ENCODE data around the gene MTA2.

The MTA2 gene

GRCh38 chr11:62599069-62599696 is 2.5 kb downstream of the MTA2 start (continued):
- no peak for TF ChIP-seq ZNF707 (tag by site-specific recombination; IDR thresholded peaks at IDR 0.05)
- no peak for TF ChIP-seq SETDB1 (IDR thresholded peaks at IDR 0.05; ENCODE audit: insufficient read length, low read length)
- TF ChIP-seq ZNF394 (tag by site-specific recombination; IDR thresholded peaks at IDR 0.05; ENCODE audit: borderline replicate concordance) = peak; percentile 52; the same call in 1 of the 2 replicates
- TF ChIP-seq ZNF449 (tag by site-specific recombination; IDR thresholded peaks at IDR 0.05) = no peak; the same call in 1 of the 2 replicates
- no peak; the same call in 1 of the 2 replicates for TF ChIP-seq ZFP69B (tag by site-specific recombination; IDR thresholded peaks at IDR 0.05)
- peak; percentile 92 for TF ChIP-seq SP2 (tag by site-specific recombination; IDR thresholded peaks at IDR 0.05)
- no peak for TF ChIP-seq ZNF623 (tag by site-specific recombination; IDR thresholded peaks at IDR 0.05)
- TF ChIP-seq ZNF660 (tag by site-specific recombination; IDR thresholded peaks at IDR 0.05) = peak; percentile 82
- 0 out of 2 replicates have a peak, but pooled peaks have one; percentile 15 for TF ChIP-seq ZSCAN30 (tag by site-specific recombination; IDR thresholded peaks at IDR 0.05)
- no peak for TF ChIP-seq ZNF16 (tag by site-specific recombination; IDR thresholded peaks at IDR 0.05; ENCODE audit: low read depth)
- TF ChIP-seq ZNF37A (tag by site-specific recombination; IDR thresholded peaks at IDR 0.05) = no peak
- no peak for TF ChIP-seq ZNF24 (tag by site-specific recombination; IDR thresholded peaks at IDR 0.05)
- no peak; the same call in 1 of the 2 replicates for TF ChIP-seq KLF16 (tag by site-specific recombination; IDR thresholded peaks at IDR 0.05)
- no peak for TF ChIP-seq ZNF549 (tag by site-specific recombination; IDR thresholded peaks at IDR 0.05)
- TF ChIP-seq ZNF335 (tag by site-specific recombination; conservative IDR thresholded peaks at IDR 0.05) = peak; percentile 45
- TF ChIP-seq WT1 (tag by site-specific recombination; IDR thresholded peaks at IDR 0.05) = no peak
- TF ChIP-seq ZNF521 (tag by site-specific recombination; IDR thresholded peaks at IDR 0.05) = no peak
- no peak for TF ChIP-seq ZNF571 (tag by site-specific recombination; IDR thresholded peaks at IDR 0.05)
- TF ChIP-seq, protein P1, sequence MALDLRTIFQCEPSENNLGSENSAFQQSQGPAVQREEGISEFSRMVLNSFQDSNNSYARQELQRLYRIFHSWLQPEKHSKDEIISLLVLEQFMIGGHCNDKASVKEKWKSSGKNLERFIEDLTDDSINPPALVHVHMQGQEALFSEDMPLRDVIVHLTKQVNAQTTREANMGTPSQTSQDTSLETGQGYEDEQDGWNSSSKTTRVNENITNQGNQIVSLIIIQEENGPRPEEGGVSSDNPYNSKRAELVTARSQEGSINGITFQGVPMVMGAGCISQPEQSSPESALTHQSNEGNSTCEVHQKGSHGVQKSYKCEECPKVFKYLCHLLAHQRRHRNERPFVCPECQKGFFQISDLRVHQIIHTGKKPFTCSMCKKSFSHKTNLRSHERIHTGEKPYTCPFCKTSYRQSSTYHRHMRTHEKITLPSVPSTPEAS (tag by site-specific recombination; IDR thresholded peaks at IDR 0.05) = no peak
- no peak for TF ChIP-seq ZNF202 (tag by site-specific recombination; IDR thresholded peaks at IDR 0.05; ENCODE audit: borderline replicate concordance)
- no peak for TF ChIP-seq ZBTB49 (tag by site-specific recombination; IDR thresholded peaks at IDR 0.05; ENCODE audit: low read depth)
- TF ChIP-seq PRDM6 (tag by site-specific recombination; IDR thresholded peaks at IDR 0.05) = no peak
- TF ChIP-seq ZNF266 (tag by site-specific recombination; IDR thresholded peaks at IDR 0.05; ENCODE audit: low read depth) = no peak
- no peak for TF ChIP-seq HOXA7 (CRISPR knock-in tag; IDR thresholded peaks at IDR 0.05; ENCODE audit: borderline replicate concordance)
- TF ChIP-seq ZBTB8A (tag by site-specific recombination; IDR thresholded peaks at IDR 0.05) = peak; percentile 39; the same call in 1 of the 2 replicates
- TF ChIP-seq, protein P2, sequence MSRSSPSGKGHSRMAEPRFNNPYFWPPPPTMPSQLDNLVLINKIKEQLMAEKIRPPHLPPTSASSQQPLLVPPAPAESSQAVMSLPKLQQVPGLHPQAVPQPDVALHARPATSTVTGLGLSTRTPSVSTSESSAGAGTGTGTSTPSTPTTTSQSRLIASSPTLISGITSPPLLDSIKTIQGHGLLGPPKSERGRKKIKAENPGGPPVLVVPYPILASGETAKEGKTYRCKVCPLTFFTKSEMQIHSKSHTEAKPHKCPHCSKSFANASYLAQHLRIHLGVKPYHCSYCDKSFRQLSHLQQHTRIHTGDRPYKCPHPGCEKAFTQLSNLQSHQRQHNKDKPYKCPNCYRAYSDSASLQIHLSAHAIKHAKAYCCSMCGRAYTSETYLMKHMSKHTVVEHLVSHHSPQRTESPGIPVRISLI (tag by site-specific recombination; IDR thresholded peaks at IDR 0.05) = no peak
- TF ChIP-seq ZFP37 (tag by site-specific recombination; IDR thresholded peaks at IDR 0.05) = no peak
- TF ChIP-seq ZNF214 (tag by site-specific recombination; IDR thresholded peaks at IDR 0.05; ENCODE audit: borderline replicate concordance) = no peak
- TF ChIP-seq ZNF580 (tag by site-specific recombination; IDR thresholded peaks at IDR 0.05) = 0 out of 2 replicates have a peak, but pooled peaks have one; percentile 41

Measured in HEK293 (cell line).